Activated naive CD8-positive, alpha-beta T cell treated with anti-CD3 and anti-CD28 coated beads, Interleukin-2, amount 50 U/mL, for 24 hours (primary cell): ENCODE results near the gene ELK4.

Experiments used
- ATAC-seq: fragments of 150-1000 bp; cut with Tn5 transposase; one replicate; pipeline ENCODE4 v1.10.0; 2021
- DNase-seq: peaks from one replicate; pipeline ENCODE4 v3.0.0; 2021
- H3K27ac Mint-ChIP-seq: one replicate; pipeline ENCODE4 v1.8.0; 2021; ENCODE audit warnings: mild to moderate bottlenecking, mixed read lengths
- H3K27me3 Mint-ChIP-seq: one replicate; pipeline ENCODE4 v1.8.0; 2021; ENCODE audit warnings: mixed read lengths
- H3K36me3 Mint-ChIP-seq: one replicate; pipeline ENCODE4 v1.8.0; 2021; ENCODE audit warnings: low read depth, mixed read lengths
- H3K4me1 Mint-ChIP-seq: one replicate; pipeline ENCODE4 v1.8.0; 2021; ENCODE audit warnings: mixed read lengths
- H3K4me3 Mint-ChIP-seq: one replicate; pipeline ENCODE4 v1.8.0; 2021; ENCODE audit warnings: mild to moderate bottlenecking, moderate library complexity, mixed read lengths
- H3K9me3 Mint-ChIP-seq: one replicate; pipeline ENCODE4 v1.8.0; 2021; ENCODE audit warnings: mixed read lengths

ELK4 gene

GRCh38 chr1:205631768-205632668, at the start of gene ELK4:
ELK4 (minus strand) TSS chr1:205632011; CDS start chr1:205623882, 8,129 bp downstream.
- peak within 1 kb of the TSS; percentile 89 for H3K4me3 Mint-ChIP-seq
- H3K9me3 Mint-ChIP-seq: no peaks in the 10 kb centered on the region
- peak within 1 kb of the TSS; percentile 94 for H3K27ac Mint-ChIP-seq
- no peaks in the 10 kb centered on the region for H3K27me3 Mint-ChIP-seq
- peaks cover 18% of the 10 kb centered on the region for H3K36me3 Mint-ChIP-seq
- ATAC-seq (peak; percentile 90), DNase-seq (peak; percentile 100)
- H3K4me1 Mint-ChIP-seq: peaks cover 49% of the 10 kb centered on the region

- H3K9me3 Mint-ChIP-seq: no peaks in the 10 kb centered on the region
- H3K4me3 Mint-ChIP-seq: no peak overlapping the region
- no peaks in the 10 kb centered on the region for H3K36me3 Mint-ChIP-seq
- no peak for ATAC-seq
- peaks cover 13% of the 10 kb centered on the region for H3K27me3 Mint-ChIP-seq
- H3K4me1 Mint-ChIP-seq: peaks cover 11% of the 10 kb centered on the region
- no peak overlapping the region for H3K27ac Mint-ChIP-seq
- DNase-seq: no peak
These were observed 49.6 kb upstream of the ELK4 start for GRCh38 chr1:205681364-205681763.

GRCh38 chr1:205680073-205680851, 48.5 kb upstream of the ELK4 start, which contains the start of gene SLC45A3:
SLC45A3 (minus strand) TSS chr1:205680509; CDS start chr1:205664656, 15,853 bp downstream.
- DNase-seq: peak; percentile 58
- peak within 1 kb of the TSS; percentile 77 for H3K4me3 Mint-ChIP-seq

GRCh38 chr1:205678286-205679111, 46.7 kb upstream of the ELK4 start:
- no peaks in the 10 kb centered on the region for H3K9me3 Mint-ChIP-seq
- ATAC-seq: no peak
- no peaks in the 10 kb centered on the region for H3K36me3 Mint-ChIP-seq
- H3K4me3 Mint-ChIP-seq: no peak overlapping the region
- peaks cover 11% of the 10 kb centered on the region for H3K4me1 Mint-ChIP-seq
- H3K27me3 Mint-ChIP-seq: peaks cover 13% of the 10 kb centered on the region
- DNase-seq: no peak
- H3K27ac Mint-ChIP-seq: no peak overlapping the region

More at GRCh38 chr1:205680073-205680851, 48.5 kb upstream of the ELK4 start, which contains the start of gene SLC45A3:
- Mint-ChIP-seq H3K36me3 (no peaks in the 10 kb centered on the region), H3K27ac (peak within 1 kb of the TSS; percentile 4), H3K27me3 (peaks cover 13% of the 10 kb centered on the region), H3K4me1 (peaks cover 11% of the 10 kb centered on the region), H3K9me3 (no peaks in the 10 kb centered on the region)
- ATAC-seq: peak; percentile 79

- Mint-ChIP-seq H3K36me3 (no peaks in the 10 kb centered on the region), H3K4me1 (peaks cover 13% of the 10 kb centered on the region), H3K9me3 (no peaks in the 10 kb centered on the region), H3K27ac (no peak overlapping the region), H3K27me3 (peaks cover 13% of the 10 kb centered on the region), H3K4me3 (no peak overlapping the region)
- DNase-seq (no peak), ATAC-seq (no peak)
These were observed 45.4 kb upstream of the ELK4 start for GRCh38 chr1:205677167-205677566.

- no peak for DNase-seq
- H3K4me3 Mint-ChIP-seq: no peak overlapping the region
- H3K27ac Mint-ChIP-seq: no peak overlapping the region
- peaks cover 14% of the 10 kb centered on the region for H3K4me1 Mint-ChIP-seq
- H3K27me3 Mint-ChIP-seq: peaks cover 13% of the 10 kb centered on the region
- no peaks in the 10 kb centered on the region for H3K36me3 Mint-ChIP-seq
- H3K9me3 Mint-ChIP-seq: no peaks in the 10 kb centered on the region
- no peak for ATAC-seq
These were observed 44.8 kb upstream of the ELK4 start for GRCh38 chr1:205676597-205676996.

GRCh38 chr1:205676002-205676401, 44.2 kb upstream of the ELK4 start:
- Mint-ChIP-seq H3K36me3 (no peaks in the 10 kb centered on the region), H3K4me3 (no peak overlapping the region), H3K27ac (no peak overlapping the region), H3K4me1 (peaks cover 14% of the 10 kb centered on the region), H3K9me3 (no peaks in the 10 kb centered on the region), H3K27me3 (peaks cover 9% of the 10 kb centered on the region)
- ATAC-seq: no peak
- DNase-seq: no peak

- Mint-ChIP-seq H3K4me1 (peaks cover 11% of the 10 kb centered on the region), H3K36me3 (no peaks in the 10 kb centered on the region), H3K9me3 (no peaks in the 10 kb centered on the region), H3K27me3 (peaks cover 6% of the 10 kb centered on the region), H3K4me3 (no peak overlapping the region), H3K27ac (no peak overlapping the region)
- ATAC-seq: no peak
- no peak for DNase-seq
These were observed 43.4 kb upstream of the ELK4 start for GRCh38 chr1:205675247-205675646.

- Mint-ChIP-seq H3K27ac (no peak overlapping the region), H3K27me3 (peaks cover 10% of the 10 kb centered on the region), H3K9me3 (no peaks in the 10 kb centered on the region), H3K4me3 (no peak overlapping the region), H3K36me3 (no peaks in the 10 kb centered on the region), H3K4me1 (peaks cover 25% of the 10 kb centered on the region)
- ATAC-seq: no peak
- DNase-seq: no peak
These were observed 41.2 kb upstream of the ELK4 start for GRCh38 chr1:205672970-205673369.

GRCh38 chr1:205672395-205672889, 40.6 kb upstream of the ELK4 start:
- Mint-ChIP-seq H3K4me3 (no peak overlapping the region), H3K9me3 (no peaks in the 10 kb centered on the region), H3K27me3 (peaks cover 10% of the 10 kb centered on the region), H3K4me1 (peaks cover 25% of the 10 kb centered on the region), H3K27ac (no peak overlapping the region), H3K36me3 (no peaks in the 10 kb centered on the region)
- DNase-seq (no peak), ATAC-seq (no peak)

GRCh38 chr1:205670611-205671430, 39.0 kb upstream of the ELK4 start:
- H3K27ac Mint-ChIP-seq: no peak overlapping the region
- H3K36me3 Mint-ChIP-seq: no peaks in the 10 kb centered on the region
- peaks cover 27% of the 10 kb centered on the region for H3K4me1 Mint-ChIP-seq
- peaks cover 11% of the 10 kb centered on the region for H3K27me3 Mint-ChIP-seq
- DNase-seq (no peak), ATAC-seq (no peak)
- no peak overlapping the region for H3K4me3 Mint-ChIP-seq
- no peaks in the 10 kb centered on the region for H3K9me3 Mint-ChIP-seq

GRCh38 chr1:205670150-205670446, 38.3 kb upstream of the ELK4 start:
- Mint-ChIP-seq H3K27me3 (peaks cover 11% of the 10 kb centered on the region), H3K4me1 (peaks cover 29% of the 10 kb centered on the region), H3K36me3 (no peaks in the 10 kb centered on the region), H3K4me3 (no peak overlapping the region), H3K27ac (no peak overlapping the region), H3K9me3 (no peaks in the 10 kb centered on the region)
- ATAC-seq: no peak
- no peak for DNase-seq

GRCh38 chr1:205669341-205670149, 37.7 kb upstream of the ELK4 start:
- ATAC-seq (peak; percentile 42), DNase-seq (no peak)
- Mint-ChIP-seq H3K9me3 (no peaks in the 10 kb centered on the region), H3K4me3 (peak overlapping the region; percentile 34), H3K36me3 (no peaks in the 10 kb centered on the region), H3K4me1 (peaks cover 29% of the 10 kb centered on the region), H3K27ac (peak overlapping the region; percentile 14), H3K27me3 (peaks cover 11% of the 10 kb centered on the region)
